A549 (cell line): ENCODE measurements around the gene KIT.
"Not testable (repeated sequence)": the region's sequence is repeated elsewhere in the genome, so short reads cannot be mapped to it uniquely, and the experiment has no call there.

Source experiments
- BHLHE40 ChIP-seq: IDR thresholded peaks from 2 replicates; pipeline ENCODE4 v1.6.1; 2012; ENCODE audit warnings: low read depth, low read length, inconsistent platforms
- CEBPB ChIP-seq, 2 experiments: fragments of >200 bp in 1 of 2; sonication (Bioruptor Twin) in 1 of 2; formaldehyde crosslinking in 1 of 2; IDR thresholded peaks; 2 replicates each; pipeline ENCODE4 v1.6.1; 2012 to 2016
- ESRRA ChIP-seq: fragments of 150-350 bp; IDR thresholded peaks from 2 replicates; pipeline ENCODE4 v1.6.1; 2014; ENCODE audit warnings: mild to moderate bottlenecking, low read length, borderline replicate concordance
- HOXA7 ChIP-seq: fragments of 250-450 bp; sonication (Bioruptor Pico); IDR thresholded peaks from 2 replicates; pipeline ENCODE4 v1.5.0; 2020; ENCODE audit warnings: mild to moderate bottlenecking, moderate library complexity
- MYC ChIP-seq: IDR thresholded peaks from 2 replicates; pipeline ENCODE4 v1.6.1; 2012; ENCODE audit warnings: mild to moderate bottlenecking, inconsistent platforms, low read length, improper control_type of control experiment, borderline replicate concordance
- POLR2A ChIP-seq: IDR thresholded peaks from 2 replicates; pipeline ENCODE4 v1.6.1; 2012; ENCODE audit warnings: mild to moderate bottlenecking, low read length
- POLR2AphosphoS2 ChIP-seq: conservative IDR thresholded peaks from 2 replicates; pipeline ENCODE4 v1.6.1; 2012; ENCODE audit warnings: low read length, improper control_type of control experiment, inconsistent platforms
- TF ChIP-seq, protein P1 (sequence below): fragments of >200 bp; sonication (Bioruptor Twin); formaldehyde crosslinking; IDR thresholded peaks from 3 replicates; pipeline ENCODE4 v1.5.1; 2016
- TF ChIP-seq, protein P2 (sequence below): IDR thresholded peaks from 2 replicates; pipeline ENCODE4 v1.6.1; 2012

GRCh38 chr4:54633102-54633740, 24.5 kb upstream of the KIT start:
- TF ChIP-seq, protein P1, sequence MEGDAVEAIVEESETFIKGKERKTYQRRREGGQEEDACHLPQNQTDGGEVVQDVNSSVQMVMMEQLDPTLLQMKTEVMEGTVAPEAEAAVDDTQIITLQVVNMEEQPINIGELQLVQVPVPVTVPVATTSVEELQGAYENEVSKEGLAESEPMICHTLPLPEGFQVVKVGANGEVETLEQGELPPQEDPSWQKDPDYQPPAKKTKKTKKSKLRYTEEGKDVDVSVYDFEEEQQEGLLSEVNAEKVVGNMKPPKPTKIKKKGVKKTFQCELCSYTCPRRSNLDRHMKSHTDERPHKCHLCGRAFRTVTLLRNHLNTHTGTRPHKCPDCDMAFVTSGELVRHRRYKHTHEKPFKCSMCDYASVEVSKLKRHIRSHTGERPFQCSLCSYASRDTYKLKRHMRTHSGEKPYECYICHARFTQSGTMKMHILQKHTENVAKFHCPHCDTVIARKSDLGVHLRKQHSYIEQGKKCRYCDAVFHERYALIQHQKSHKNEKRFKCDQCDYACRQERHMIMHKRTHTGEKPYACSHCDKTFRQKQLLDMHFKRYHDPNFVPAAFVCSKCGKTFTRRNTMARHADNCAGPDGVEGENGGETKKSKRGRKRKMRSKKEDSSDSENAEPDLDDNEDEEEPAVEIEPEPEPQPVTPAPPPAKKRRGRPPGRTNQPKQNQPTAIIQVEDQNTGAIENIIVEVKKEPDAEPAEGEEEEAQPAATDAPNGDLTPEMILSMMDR: not testable (repeated sequence)
- TF ChIP-seq POLR2A; CEBPB (IDR thresholded peaks at IDR 0.05); ESRRA; MYC; POLR2AphosphoS2; BHLHE40; HOXA7: not testable (repeated sequence)
- TF ChIP-seq, protein P2, sequence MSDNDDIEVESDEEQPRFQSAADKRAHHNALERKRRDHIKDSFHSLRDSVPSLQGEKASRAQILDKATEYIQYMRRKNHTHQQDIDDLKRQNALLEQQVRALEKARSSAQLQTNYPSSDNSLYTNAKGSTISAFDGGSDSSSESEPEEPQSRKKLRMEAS: not testable (repeated sequence)
